ENCODE results near the gene DNAH8.
"Not testable (repeated sequence)": the region's sequence is repeated elsewhere in the genome, so short reads cannot be mapped to it uniquely, and the experiment has no call there.

Gene DNAH8

GRCh38 chr6:38846844-38847243, 131.7 kb downstream of the DNAH8 start:
- no peak for DNase-seq

- DNase-seq = no peak
Measured at GRCh38 chr6:38847497-38847896, 132.4 kb downstream of the DNAH8 start.

- DNase-seq = no peak
Measured at GRCh38 chr6:38848760-38849159, 133.6 kb downstream of the DNAH8 start.

- no peak for DNase-seq
Measured at GRCh38 chr6:38852215-38852614, 137.1 kb downstream of the DNAH8 start.

- no peak for DNase-seq
Measured at GRCh38 chr6:38853236-38853635, 138.1 kb downstream of the DNAH8 start.

- DNase-seq = no peak
Measured at GRCh38 chr6:38856492-38856891, 141.4 kb downstream of the DNAH8 start.

- DNase-seq = no peak
Measured at GRCh38 chr6:38857815-38858214, 142.7 kb downstream of the DNAH8 start.

GRCh38 chr6:38860041-38860440, 144.9 kb downstream of the DNAH8 start:
- no peak for DNase-seq

GRCh38 chr6:38861926-38862401, 146.9 kb downstream of the DNAH8 start:
- no peak for DNase-seq

- DNase-seq = no peak
Measured at GRCh38 chr6:38865521-38866174, 150.5 kb downstream of the DNAH8 start.

GRCh38 chr6:38867726-38868125, 152.6 kb downstream of the DNAH8 start:
- no peak for DNase-seq

GRCh38 chr6:38871741-38872568, 156.8 kb downstream of the DNAH8 start:
- peak; percentile 64 for DNase-seq

- no peak for DNase-seq
Measured at GRCh38 chr6:38873001-38873400, 157.9 kb downstream of the DNAH8 start.

GRCh38 chr6:38873816-38874215, 158.7 kb downstream of the DNAH8 start:
- DNase-seq = not testable (repeated sequence)

GRCh38 chr6:38876475-38876874, 161.4 kb downstream of the DNAH8 start:
- peak; percentile 6 for DNase-seq

- DNase-seq = no peak
Measured at GRCh38 chr6:38877721-38878120, 162.6 kb downstream of the DNAH8 start.

- DNase-seq = no peak
Measured at GRCh38 chr6:38882157-38882556, 167.0 kb downstream of the DNAH8 start.

GRCh38 chr6:38897507-38897906, 182.4 kb downstream of the DNAH8 start:
- DNase-seq = no peak

- no peak for DNase-seq
Measured at GRCh38 chr6:38901802-38902522, 186.9 kb downstream of the DNAH8 start.

- DNase-seq = no peak
Measured at GRCh38 chr6:38906582-38906981, 191.5 kb downstream of the DNAH8 start.

- no peak for DNase-seq
Measured at GRCh38 chr6:38907264-38907663, 192.2 kb downstream of the DNAH8 start.

- DNase-seq = no peak
Measured at GRCh38 chr6:38909015-38909730, 194.1 kb downstream of the DNAH8 start.

- no peak for DNase-seq
Measured at GRCh38 chr6:38910207-38910606, 195.1 kb downstream of the DNAH8 start.
